Fibroblast of pulmonary artery (primary cell): ENCODE results near the gene GALM.

Source experiments
- DNase-seq: peaks from one replicate; pipeline ENCODE4 v3.0.0-alpha.2; 2010; ENCODE audit warnings: low read depth
- H3K4me3 ChIP-seq: replicated peaks from 2 replicates; pipeline ENCODE4 v1.5.1; 2011; ENCODE audit warnings: low read depth, mild to moderate bottlenecking, control low read depth, low read length, moderate library complexity
- TF ChIP-seq, protein P1 (sequence below): IDR thresholded peaks from 2 replicates; pipeline ENCODE4 v1.5.1; 2011; ENCODE audit warnings: mild to moderate bottlenecking, control low read depth, low read length, inconsistent platforms; ENCODE audit errors: missing control alignments

Gene GALM

GRCh38 chr2:38722271-38723061 lies 56.6 kb downstream of the GALM start:
- TF ChIP-seq, protein P1, sequence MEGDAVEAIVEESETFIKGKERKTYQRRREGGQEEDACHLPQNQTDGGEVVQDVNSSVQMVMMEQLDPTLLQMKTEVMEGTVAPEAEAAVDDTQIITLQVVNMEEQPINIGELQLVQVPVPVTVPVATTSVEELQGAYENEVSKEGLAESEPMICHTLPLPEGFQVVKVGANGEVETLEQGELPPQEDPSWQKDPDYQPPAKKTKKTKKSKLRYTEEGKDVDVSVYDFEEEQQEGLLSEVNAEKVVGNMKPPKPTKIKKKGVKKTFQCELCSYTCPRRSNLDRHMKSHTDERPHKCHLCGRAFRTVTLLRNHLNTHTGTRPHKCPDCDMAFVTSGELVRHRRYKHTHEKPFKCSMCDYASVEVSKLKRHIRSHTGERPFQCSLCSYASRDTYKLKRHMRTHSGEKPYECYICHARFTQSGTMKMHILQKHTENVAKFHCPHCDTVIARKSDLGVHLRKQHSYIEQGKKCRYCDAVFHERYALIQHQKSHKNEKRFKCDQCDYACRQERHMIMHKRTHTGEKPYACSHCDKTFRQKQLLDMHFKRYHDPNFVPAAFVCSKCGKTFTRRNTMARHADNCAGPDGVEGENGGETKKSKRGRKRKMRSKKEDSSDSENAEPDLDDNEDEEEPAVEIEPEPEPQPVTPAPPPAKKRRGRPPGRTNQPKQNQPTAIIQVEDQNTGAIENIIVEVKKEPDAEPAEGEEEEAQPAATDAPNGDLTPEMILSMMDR: no peak
- H3K4me3 ChIP-seq: no peak overlapping the region
- DNase-seq: no peak

- TF ChIP-seq, protein P1: no peak
- no peak overlapping the region for H3K4me3 ChIP-seq
- no peak for DNase-seq
These were observed 57.3 kb downstream of the GALM start for GRCh38 chr2:38723173-38723572.

DNA sequence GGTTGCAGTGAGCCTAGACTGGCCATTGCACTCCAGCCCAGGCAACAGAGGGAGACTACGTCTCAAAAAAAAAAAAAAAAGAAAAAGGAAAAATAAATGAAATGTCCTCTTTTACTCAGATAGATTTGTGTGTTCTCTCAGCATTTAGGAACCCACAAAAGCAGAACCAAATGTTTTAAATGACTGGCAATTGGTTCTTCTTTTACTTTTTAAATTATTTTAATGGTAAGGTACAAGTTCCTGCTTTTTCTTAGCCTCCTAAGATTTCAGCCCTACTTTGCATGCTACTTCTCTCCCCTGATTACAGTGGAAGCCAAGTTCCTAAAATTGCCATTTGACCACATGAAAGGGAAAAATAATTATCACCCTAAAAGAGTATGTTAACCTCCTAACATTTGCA lies 61.7 kb downstream of the GALM start:
- H3K4me3 ChIP-seq: no peak overlapping the region
- TF ChIP-seq, protein P1: no peak
- no peak for DNase-seq

- no peak overlapping the region for H3K4me3 ChIP-seq
- TF ChIP-seq, protein P1: no peak
These were observed 62.8 kb downstream of the GALM start for GRCh38 chr2:38728694-38729093.

GRCh38 chr2:38731090-38731489 lies 65.2 kb downstream of the GALM start:
- TF ChIP-seq, protein P1: no peak
- no peak for DNase-seq

More at GRCh38 chr2:38728694-38729093, 62.8 kb downstream of the GALM start:
- no peak for DNase-seq

GRCh38 chr2:38731684-38732221 lies 65.8 kb downstream of the GALM start:
- H3K4me3 ChIP-seq: no peak overlapping the region
- no peak for DNase-seq
- TF ChIP-seq, protein P1: no peak

More at GRCh38 chr2:38731090-38731489, 65.2 kb downstream of the GALM start:
- no peak overlapping the region for H3K4me3 ChIP-seq
